Iris pigment epithelial cell (primary cell): ENCODE results near the gene TAF9.
A peak's percentile ranks its signal among the peaks of the same experiment; 100 is the strongest.
"Not testable (repeated sequence)": the region's sequence is repeated elsewhere in the genome, so short reads cannot be mapped to it uniquely, and the experiment has no call there.

Experiments
- DNase-seq: peaks from one replicate; pipeline ENCODE4 v3.0.0-alpha.2; 2011; ENCODE audit warnings: low read depth

TAF9 gene

GRCh38 chr5:69335341-69335935 is 33.9 kb downstream of the TAF9 start:
- DNase-seq = no peak

DNA sequence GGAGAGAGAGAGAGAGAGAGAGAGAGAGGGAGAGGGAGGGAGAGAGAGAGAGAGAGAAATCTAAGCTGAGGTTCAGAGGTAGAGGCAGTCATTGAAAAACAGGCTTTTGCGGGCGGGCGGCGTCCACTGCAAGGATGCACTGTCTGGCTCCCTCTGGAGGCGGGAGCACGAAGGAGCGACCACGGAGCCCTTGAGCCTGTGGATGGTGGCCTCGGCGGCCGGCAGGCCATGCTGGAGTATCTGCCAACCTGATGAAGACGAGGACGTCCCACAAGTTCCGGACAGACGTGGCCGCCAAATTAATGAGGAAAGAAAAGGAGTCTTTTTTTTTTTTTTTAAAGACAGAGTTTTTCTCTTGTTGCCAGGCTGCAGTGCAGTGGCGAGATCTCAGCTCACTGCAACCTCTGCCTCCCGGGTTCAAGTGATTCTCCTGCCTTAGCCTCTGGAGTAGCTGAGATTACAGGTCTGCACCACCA is 34.5 kb downstream of the TAF9 start:
- peak; percentile 84 for DNase-seq

GRCh38 chr5:69333668-69334315 is 35.5 kb downstream of the TAF9 start:
- DNase-seq = not testable (repeated sequence)

GRCh38 chr5:69331528-69332445 is 37.5 kb downstream of the TAF9 start:
- DNase-seq = no peak

GRCh38 chr5:69329905-69330489 is 39.3 kb downstream of the TAF9 start:
- DNase-seq = no peak

- DNase-seq = no peak
Measured at GRCh38 chr5:69326365-69326764, 43.0 kb downstream of the TAF9 start.

DNA sequence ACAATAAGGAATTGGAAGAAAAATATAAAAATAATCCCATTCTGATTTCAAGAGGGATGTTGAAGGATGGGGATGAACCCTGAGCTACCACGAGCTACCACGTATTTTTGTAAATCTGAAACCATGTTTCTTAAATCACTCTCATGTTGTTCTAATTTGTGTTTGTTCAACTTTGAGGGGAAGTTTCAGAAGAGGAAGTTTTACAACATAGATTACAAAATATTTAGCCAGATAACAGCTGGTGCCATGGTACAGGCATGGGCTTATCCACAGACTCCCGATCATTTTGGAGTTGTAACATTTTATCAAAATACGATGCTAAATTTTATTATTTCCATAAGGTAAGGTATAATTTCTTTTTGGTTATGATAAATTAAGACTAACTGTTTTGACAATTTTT is 51.9 kb downstream of the TAF9 start:
- DNase-seq = no peak

DNA sequence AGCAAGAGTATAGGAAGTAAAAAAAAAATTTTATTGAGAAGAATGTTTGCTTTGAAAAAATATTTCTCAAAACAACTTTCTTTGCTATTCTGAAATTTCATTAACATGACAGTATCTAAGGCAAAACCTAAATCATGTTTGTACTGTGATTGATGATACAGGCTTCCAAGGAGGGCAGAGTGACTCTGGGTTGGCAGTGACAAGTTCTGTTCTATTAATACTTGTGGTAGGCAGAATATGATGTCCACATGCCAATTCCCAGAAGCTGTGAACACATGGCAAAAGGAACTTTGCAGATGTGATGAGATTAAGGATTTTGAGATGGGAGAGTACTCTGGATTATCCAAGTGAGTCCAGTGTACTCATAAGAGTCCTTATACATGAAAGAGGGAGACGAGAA is 53.3 kb downstream of the TAF9 start:
- DNase-seq = no peak
